GM23338 (cell line): ENCODE measurements around the gene ZNF804B.

Source experiments
- CREB1 ChIP-seq: fragments of 250-450 bp; sonication (Bioruptor Pico); IDR thresholded peaks from 2 replicates; pipeline ENCODE4 v1.5.0; 2020; ENCODE audit warnings: low read depth, mild to moderate bottlenecking, moderate library complexity
- EZH2 ChIP-seq: fragments of 200-600 bp; sonication (generic); IDR thresholded peaks from one replicate; pipeline ENCODE4 v1.8.0; 2017; ENCODE audit warnings: antibody characterized with exemption, mild to moderate bottlenecking, low read depth; ENCODE audit not compliant: unreplicated experiment
- JUNB ChIP-seq: IDR thresholded peaks from one replicate; pipeline ENCODE4 v1.6.1; 2016; ENCODE audit warnings: antibody characterized with exemption; ENCODE audit not compliant: unreplicated experiment
- POLR2AphosphoS5 ChIP-seq: IDR thresholded peaks from 2 replicates; pipeline ENCODE4 v1.6.1; 2016; ENCODE audit warnings: antibody characterized with exemption, low read depth
- TF ChIP-seq, protein P1 (sequence below), 2 experiments: fragments of 200-600 bp in 1 of 2; sonication (generic) in 1 of 2; conservative IDR thresholded peaks; 2 replicates each; pipeline versions ENCODE4 v1.5.1 to v1.6.1; 2016 to 2017; ENCODE audit warnings: antibody characterized with exemption in 2 of 2, low read depth in 2 of 2, mild to moderate bottlenecking in 2 of 2, moderate library complexity in 1 of 2
- TF ChIP-seq, protein P2 (sequence below): IDR thresholded peaks from one replicate; pipeline ENCODE4 v1.6.1; 2018; ENCODE audit warnings: antibody characterized with exemption; ENCODE audit not compliant: unreplicated experiment

DNA sequence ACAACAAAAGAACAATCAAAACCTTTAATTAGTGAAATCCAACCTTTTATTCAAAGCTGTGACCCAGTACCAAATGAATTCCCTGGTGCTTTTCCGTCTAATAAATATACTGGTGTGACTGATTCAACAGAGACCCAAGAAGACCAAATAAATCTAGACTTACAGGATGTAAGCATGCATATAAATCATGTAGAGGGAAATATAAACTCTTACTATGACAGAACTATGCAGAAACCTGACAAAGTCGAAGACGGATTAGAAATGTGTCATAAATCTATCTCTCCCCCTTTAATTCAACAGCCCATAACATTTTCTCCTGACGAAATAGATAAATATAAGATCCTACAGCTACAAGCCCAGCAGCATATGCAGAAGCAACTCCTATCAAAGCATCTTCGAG, 576.6 kb downstream of the ZNF804B start:
- TF ChIP-seq, protein P1, sequence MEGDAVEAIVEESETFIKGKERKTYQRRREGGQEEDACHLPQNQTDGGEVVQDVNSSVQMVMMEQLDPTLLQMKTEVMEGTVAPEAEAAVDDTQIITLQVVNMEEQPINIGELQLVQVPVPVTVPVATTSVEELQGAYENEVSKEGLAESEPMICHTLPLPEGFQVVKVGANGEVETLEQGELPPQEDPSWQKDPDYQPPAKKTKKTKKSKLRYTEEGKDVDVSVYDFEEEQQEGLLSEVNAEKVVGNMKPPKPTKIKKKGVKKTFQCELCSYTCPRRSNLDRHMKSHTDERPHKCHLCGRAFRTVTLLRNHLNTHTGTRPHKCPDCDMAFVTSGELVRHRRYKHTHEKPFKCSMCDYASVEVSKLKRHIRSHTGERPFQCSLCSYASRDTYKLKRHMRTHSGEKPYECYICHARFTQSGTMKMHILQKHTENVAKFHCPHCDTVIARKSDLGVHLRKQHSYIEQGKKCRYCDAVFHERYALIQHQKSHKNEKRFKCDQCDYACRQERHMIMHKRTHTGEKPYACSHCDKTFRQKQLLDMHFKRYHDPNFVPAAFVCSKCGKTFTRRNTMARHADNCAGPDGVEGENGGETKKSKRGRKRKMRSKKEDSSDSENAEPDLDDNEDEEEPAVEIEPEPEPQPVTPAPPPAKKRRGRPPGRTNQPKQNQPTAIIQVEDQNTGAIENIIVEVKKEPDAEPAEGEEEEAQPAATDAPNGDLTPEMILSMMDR (conservative IDR thresholded peaks at IDR 0.05; ENCODE audit: low read depth in 2 of 2), result no peak
- no peak for TF ChIP-seq JUNB
- no peak for TF ChIP-seq EZH2
- TF ChIP-seq POLR2AphosphoS5, result no peak
- TF ChIP-seq, protein P2, sequence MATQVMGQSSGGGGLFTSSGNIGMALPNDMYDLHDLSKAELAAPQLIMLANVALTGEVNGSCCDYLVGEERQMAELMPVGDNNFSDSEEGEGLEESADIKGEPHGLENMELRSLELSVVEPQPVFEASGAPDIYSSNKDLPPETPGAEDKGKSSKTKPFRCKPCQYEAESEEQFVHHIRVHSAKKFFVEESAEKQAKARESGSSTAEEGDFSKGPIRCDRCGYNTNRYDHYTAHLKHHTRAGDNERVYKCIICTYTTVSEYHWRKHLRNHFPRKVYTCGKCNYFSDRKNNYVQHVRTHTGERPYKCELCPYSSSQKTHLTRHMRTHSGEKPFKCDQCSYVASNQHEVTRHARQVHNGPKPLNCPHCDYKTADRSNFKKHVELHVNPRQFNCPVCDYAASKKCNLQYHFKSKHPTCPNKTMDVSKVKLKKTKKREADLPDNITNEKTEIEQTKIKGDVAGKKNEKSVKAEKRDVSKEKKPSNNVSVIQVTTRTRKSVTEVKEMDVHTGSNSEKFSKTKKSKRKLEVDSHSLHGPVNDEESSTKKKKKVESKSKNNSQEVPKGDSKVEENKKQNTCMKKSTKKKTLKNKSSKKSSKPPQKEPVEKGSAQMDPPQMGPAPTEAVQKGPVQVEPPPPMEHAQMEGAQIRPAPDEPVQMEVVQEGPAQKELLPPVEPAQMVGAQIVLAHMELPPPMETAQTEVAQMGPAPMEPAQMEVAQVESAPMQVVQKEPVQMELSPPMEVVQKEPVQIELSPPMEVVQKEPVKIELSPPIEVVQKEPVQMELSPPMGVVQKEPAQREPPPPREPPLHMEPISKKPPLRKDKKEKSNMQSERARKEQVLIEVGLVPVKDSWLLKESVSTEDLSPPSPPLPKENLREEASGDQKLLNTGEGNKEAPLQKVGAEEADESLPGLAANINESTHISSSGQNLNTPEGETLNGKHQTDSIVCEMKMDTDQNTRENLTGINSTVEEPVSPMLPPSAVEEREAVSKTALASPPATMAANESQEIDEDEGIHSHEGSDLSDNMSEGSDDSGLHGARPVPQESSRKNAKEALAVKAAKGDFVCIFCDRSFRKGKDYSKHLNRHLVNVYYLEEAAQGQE, result no peak
- no peak for TF ChIP-seq CREB1 (CRISPR knock-in tag)
